NCI-H187 treated with DMSO at 0.1 percent for 48 hours (cell line): Measurements from ENCODE around the gene LYPD6.

Experiments used
- DNase-seq: peaks from one replicate; lab custom pipeline; 2025; lab: John Stamatoyannopoulos, UW

LYPD6 gene

DNA sequence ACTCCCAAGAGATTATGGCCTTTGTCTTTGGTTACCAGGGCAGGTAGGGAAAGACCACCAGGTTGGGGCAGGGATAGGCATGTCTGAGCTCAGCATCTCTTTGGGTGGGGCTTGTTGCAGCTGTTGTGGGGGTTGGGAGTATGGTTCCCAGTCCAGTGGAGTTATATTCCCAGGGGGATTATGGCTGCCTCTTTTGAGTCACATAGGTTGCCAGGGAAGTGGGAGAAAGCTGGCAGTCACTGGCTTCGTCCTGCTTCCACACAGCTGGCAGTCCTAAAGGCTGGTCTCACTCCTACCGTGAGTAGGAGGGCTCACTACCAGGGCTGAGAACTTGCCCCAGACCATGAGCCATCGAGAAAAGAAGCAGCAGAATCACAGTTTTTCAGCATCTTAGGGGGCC is 79.1 kb downstream of the LYPD6 start:
- no peak for DNase-seq

- DNase-seq, result no peak
These were observed 80.5 kb downstream of the LYPD6 start for GRCh38 chr2:149410701-149411484.

GRCh38 chr2:149413487-149413886 is 83.1 kb downstream of the LYPD6 start:
- DNase-seq, result no peak

- DNase-seq, result no peak
These were observed 84.7 kb downstream of the LYPD6 start for GRCh38 chr2:149415086-149415485.

- DNase-seq, result no peak
These were observed 87.7 kb downstream of the LYPD6 start for GRCh38 chr2:149418065-149418464.

GRCh38 chr2:149420053-149420963 is 89.9 kb downstream of the LYPD6 start:
- DNase-seq, result peak; percentile 17

GRCh38 chr2:149421791-149422190 is 91.4 kb downstream of the LYPD6 start:
- no peak for DNase-seq

DNA sequence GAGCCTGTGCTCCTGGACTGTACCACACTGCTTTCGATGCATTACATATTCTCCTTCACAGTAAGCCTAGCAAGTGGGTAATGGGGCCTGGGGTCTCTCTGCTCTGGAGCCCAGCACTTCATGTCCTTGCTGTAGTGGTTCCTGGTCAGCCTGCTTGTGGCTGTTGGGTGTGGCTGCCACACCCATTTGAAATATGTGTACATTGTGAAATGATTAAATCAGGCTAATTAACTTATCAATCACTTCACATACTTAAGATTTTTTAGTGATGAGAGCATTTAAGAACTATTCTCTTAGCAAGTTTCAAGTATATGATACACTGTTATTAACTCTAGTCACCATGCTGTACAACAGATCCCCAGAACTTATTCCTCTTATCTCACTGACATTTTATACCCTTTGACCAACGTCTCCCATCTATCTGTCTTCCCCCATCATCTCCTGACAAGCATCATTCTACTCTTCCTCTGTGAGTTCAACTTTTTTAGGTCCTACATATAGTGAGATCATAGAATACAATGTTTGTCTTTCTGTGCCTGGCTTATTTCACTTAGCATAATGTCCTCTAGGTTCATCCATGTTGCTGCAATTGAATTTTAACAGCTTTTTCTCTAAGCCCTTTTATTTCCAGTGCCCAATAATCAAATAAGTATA is 92.1 kb downstream of the LYPD6 start:
- DNase-seq, result no peak

- no peak for DNase-seq
These were observed 92.6 kb downstream of the LYPD6 start for GRCh38 chr2:149422991-149423338.

GRCh38 chr2:149423630-149424029 is 93.2 kb downstream of the LYPD6 start:
- no peak for DNase-seq

- no peak for DNase-seq
These were observed 97.0 kb downstream of the LYPD6 start for GRCh38 chr2:149427387-149427786.

GRCh38 chr2:149428783-149429182 is 98.4 kb downstream of the LYPD6 start:
- no peak for DNase-seq

DNA sequence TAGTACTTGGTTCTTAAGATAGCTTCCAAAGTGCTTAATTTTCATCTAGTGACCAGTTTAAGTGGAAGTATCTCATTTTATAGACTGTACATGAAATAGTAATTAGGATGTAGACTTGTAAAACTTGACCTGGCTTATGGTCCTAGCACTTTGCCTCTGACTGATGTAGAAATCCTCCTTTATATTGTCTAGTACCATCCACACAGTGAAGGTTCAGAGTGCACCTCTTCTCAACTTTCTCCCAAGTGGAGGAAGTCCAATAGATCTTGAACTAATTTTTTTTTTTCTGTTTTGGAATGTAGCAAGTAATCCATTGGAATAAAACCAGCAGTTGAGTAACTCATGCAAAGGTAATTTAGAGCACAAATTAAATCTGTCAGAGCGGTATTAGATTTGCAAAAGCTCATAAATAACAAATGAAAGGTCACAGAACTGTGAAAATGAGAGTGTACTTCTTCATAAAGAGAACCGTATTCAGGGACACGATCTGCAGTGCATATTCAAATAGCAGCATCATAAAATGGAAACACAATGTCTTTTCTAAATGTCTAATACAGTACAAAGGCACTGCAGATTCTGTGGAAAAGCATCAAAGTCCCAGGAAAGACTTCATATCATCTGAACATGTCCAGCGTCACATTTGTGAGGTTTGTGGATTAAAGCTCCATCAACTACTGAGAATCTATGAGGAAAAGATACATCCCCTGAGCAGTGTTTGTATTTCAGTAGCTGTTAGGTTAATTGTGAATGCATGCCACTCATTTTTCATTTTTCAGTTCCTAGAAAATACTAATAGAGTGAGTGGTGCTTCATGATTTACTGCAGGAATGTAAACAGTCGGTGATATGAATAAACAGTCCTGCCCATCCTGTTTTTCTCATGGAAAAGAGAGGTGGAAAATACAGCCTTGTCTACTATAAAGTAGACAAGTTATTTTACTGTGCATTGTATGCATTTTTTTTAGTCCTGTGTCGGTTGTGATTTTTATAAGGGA is 100.7 kb downstream of the LYPD6 start:
- DNase-seq, result no peak

DNA sequence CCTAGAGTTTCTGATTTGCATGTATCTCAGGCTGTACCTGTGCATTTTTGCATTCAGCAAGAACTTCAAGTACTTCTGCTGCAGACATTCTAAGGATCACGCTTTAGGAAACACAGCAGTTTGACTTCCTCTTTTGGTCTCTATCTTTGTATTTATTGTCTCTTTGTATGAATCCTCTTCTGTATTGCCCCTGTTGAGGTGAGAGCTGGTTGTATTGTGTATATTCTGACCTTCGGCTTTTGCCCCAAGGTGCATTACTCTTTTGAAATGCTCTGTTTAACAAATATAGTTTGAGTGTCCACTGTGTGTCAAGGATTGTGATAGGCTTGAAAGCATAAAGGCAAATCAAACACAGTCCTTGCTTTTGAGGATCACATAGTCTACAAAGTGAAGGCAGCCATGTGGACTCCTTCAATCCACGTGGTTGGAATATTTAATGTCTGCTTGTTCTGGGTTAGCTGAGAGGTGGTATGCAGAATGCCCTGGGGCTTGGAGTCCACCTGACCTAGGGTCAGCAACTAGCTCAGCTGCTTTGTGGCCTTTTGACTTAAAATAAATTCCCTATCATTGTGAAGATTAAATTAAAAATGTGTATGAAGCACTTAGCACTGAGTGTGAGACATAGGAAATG is 108.1 kb downstream of the LYPD6 start:
- DNase-seq, result no peak

GRCh38 chr2:149441255-149441654 is 110.9 kb downstream of the LYPD6 start:
- DNase-seq, result no peak

GRCh38 chr2:149442346-149442745 is 112.0 kb downstream of the LYPD6 start:
- DNase-seq, result no peak

DNA sequence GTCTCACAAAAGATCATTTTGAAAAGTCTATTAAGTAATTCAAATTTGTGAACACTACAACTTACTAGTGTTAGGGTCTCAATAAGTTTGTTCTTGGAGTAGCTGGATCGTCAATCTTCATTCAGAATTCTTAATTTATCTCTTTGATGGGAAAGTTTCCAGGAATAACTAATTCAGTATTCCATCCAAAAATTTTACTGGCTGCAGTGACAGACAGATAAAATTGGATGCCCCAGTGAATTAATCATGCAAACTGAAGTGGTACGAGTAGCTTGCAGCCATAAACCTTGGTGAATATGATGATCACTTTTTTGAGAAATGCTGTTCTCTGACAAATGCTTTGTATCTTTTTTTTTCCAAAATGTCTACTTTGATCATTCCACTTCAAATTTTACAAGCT is 112.8 kb downstream of the LYPD6 start:
- no peak for DNase-seq

- no peak for DNase-seq
These were observed 116.4 kb downstream of the LYPD6 start for GRCh38 chr2:149446748-149447147.

DNA sequence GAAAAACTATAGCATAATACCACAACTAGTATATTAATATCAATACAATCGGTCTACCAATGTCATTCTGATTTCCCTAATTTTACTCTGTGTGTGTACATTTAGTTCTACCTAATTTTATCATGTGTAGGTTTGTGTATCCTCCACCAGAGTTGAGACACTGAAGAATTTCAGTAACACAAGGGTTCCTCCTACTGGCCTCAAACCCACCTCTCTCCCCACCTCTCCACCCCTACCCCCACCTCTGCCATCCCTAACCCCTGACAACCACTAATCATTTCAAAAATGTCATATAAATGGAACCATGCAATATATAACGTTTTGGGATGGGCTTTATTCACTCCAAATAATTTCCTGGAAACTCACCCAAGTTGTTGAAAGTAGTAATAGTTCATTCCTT is 117.9 kb downstream of the LYPD6 start:
- no peak for DNase-seq

DNA sequence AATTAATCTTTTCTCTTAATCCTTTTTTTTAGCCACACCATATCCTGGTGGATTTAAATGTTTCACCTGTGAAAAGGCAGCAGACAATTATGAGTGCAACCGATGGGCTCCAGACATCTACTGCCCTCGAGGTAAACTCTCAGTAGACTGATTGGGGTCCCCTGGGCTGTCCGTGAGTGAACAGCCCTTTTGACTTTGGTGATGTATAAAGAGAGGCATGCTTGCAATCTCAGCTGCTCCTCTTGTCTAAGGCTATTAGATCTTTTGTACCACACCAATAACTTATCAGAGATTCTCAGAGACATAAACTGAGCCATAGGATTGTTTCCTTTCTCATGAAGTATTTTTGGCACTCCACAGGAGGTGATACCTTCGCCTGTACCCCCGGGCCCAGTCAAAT is 118.6 kb downstream of the LYPD6 start:
- no peak for DNase-seq
